GM21526 (cell line): Measurements from ENCODE around the gene RPL21.
"Not testable (repeated sequence)": the region's sequence is repeated elsewhere in the genome, so short reads cannot be mapped to it uniquely, and the experiment has no call there.

Experiments
- ATAC-seq: cut with Tn5 transposase; IDR thresholded peaks from one replicate; pipeline ENCODE4 v1.9.1; 2021; ENCODE audit warnings: moderate library complexity; ENCODE audit not compliant: unreplicated experiment, low FRiP score

The RPL21 gene

GRCh38 chr13:27251166-27252091 lies at the start of gene RPL21:
RPL21 (plus strand) TSS chr13:27251558; CDS start chr13:27253777, 2,219 bp downstream.
- peak; percentile 90 for ATAC-seq

DNA sequence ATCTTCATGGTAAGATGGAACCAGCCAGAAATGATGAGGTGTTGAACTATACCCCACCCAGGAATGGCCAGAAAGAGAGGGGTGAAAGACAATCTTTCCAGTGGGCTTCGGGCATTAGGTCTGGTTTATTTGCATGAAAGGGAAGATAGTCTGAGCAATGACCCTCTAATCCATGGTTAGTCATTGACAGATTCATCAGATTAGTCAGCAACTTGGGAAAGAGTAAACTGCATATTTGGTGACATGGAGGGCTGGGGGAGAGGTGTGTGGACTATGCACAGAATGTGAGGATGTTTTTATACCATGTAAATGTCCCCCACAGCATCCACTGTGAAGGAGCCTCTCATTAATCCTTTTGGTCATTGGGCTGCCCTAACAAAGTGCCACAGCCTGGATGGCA lies 49.7 kb upstream of the RPL21 start:
- no peak for ATAC-seq

GRCh38 chr13:27203186-27203585 lies 48.2 kb upstream of the RPL21 start:
- no peak for ATAC-seq

- ATAC-seq = no peak
Measured at GRCh38 chr13:27203854-27204253, 47.5 kb upstream of the RPL21 start.

DNA sequence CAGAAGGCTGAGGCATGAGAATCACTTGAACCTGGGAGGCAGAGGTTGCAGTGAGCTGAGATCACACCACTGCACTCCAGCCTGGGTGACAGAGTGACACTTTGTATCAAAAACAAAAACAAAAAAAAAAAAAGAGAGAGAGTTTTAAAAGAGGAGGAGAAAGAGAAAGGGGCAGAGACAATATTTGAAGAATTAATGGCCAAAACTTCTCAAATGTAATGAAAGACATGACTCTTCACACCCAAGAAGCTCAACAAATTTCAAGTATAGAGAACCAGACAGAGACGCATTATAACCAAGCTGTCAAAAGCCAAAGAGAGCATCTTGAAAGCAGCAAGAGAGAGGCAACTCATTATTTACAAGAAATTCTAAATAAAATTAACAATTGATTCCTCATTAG lies 42.8 kb upstream of the RPL21 start:
- ATAC-seq = no peak

DNA sequence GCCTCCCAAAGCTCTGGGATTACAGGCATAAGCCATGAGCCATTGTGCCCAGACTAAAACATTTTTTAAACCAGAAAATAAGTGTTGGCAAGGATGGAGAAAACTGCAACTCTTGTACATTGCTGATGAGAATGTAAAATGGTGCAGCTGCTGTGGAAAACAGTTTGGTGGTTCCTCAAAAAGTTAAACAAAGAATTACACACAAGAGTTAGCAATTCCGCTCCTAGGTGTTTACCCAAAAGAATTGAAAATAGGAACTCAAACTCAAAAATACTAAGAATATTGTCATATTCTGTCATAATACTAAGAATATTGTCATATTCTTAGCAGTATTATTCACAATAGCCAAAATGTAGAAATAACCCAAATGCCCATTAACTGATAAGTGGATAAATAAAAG lies 40.1 kb upstream of the RPL21 start:
- no peak for ATAC-seq

GRCh38 chr13:27211771-27212364 lies 39.5 kb upstream of the RPL21 start:
- ATAC-seq = no peak

GRCh38 chr13:27213386-27213785 lies 38.0 kb upstream of the RPL21 start:
- ATAC-seq = not testable (repeated sequence)

DNA sequence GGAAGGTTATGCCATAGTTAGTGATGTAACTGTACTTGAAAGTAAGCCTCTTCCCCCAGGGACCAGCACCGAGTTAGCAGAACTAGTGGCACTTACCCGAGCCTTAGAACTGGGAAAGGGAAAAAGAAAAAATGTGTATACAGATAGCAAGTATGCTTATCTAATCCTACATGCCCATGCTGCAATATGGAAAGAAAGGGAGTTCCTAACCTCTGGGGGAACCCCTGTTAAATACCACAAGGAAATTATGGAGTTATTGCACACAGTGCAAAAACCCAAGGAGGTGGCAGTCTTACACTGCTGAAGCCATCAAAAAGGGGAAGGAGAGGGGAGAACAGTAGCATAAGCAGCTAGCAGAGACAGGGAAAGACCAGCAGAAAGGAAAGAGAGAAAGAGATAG lies 33.6 kb upstream of the RPL21 start:
- not testable (repeated sequence) for ATAC-seq

DNA sequence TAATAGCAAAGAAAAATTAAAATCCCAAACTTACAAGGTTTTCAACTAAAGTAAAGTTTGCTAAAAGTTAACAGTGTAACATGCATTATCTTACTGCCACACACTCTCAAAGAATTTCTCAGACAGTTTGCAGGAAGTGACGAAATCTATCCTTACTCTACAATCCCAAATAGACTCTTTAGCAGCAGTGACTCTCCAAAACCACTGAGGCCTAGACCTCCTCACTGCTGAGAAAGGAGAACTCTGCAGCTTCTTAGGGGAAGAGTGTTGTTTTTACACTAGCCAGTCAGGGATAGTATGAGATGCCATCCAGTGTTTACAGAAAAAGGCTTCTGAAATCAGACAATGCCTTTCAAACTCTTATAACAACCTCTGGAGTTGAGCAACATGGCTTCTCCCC lies 32.5 kb upstream of the RPL21 start:
- ATAC-seq = not testable (repeated sequence)

- ATAC-seq = no peak
Measured at GRCh38 chr13:27219611-27220010, 31.7 kb upstream of the RPL21 start.

GRCh38 chr13:27222100-27222499 lies 29.3 kb upstream of the RPL21 start:
- ATAC-seq = not testable (repeated sequence)

DNA sequence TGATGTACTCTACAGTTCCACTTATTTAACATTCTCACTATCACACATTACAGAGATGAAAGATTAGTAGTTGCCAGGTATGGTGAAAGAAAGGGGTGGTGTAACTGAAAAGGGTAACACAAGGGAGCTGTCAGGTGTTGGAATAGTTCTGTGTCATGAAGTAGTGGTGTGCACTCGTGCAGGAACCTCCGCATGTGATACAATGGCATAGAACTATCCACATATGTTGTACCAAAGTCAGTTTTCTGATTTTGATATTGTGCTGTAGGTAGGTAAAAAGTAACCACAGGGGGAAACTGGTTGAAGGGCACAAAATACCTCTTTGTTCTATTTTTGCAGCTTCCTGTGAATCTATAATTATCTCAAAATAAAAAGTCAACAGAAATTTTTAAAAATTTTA lies 24.4 kb upstream of the RPL21 start:
- ATAC-seq = no peak

- no peak for ATAC-seq
Measured at GRCh38 chr13:27228131-27228530, 23.2 kb upstream of the RPL21 start.

GRCh38 chr13:27229642-27230041 lies 21.7 kb upstream of the RPL21 start:
- ATAC-seq = no peak

DNA sequence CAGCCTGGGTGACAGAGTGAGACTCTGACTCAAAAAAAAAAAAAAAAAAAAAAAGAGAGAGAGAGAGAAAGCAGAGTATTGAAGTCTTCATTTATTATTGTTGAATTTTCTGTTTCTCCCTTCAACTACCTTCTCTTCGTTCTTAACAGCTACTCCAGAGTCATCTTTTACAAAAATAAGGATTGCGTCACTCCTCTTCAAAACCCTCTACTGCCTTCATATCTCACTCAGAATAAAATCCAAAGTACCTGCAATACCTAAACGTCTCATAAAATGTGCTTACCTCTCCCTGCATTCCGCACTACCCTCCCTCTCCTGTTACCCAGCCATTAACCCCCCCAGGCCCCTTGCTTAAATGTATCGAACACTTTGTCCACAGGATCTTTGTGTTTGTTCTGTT lies 17.4 kb upstream of the RPL21 start:
- no peak for ATAC-seq

- no peak for ATAC-seq
Measured at GRCh38 chr13:27236478-27236877, 14.9 kb upstream of the RPL21 start.

- ATAC-seq = no peak
Measured at GRCh38 chr13:27242702-27243101, 8.7 kb upstream of the RPL21 start.

DNA sequence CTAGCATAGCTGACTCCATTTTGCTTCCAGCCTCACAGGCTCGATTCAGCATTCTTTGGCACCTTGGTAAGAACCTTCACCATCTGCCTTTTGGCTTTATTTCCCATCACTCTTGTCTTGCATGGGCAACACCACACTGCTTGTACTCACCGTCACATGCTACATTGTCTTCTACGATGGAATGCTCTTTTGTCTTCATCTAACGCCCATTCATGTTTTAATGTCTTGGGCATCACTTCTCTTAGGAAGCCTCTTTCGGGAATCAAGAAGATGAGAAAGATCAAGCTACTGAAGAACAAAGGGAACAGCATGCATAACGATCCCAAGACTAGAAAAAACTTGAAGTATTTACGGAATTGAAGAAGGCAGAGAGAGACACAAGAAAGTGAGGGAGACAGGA lies 5.7 kb upstream of the RPL21 start:
- no peak for ATAC-seq

- ATAC-seq = peak; percentile 6
Measured at GRCh38 chr13:27250833-27251165, 559 bp upstream of the RPL21 start.

- ATAC-seq = no peak
Measured at GRCh38 chr13:27252467-27252866, 1.1 kb downstream of the RPL21 start.

- ATAC-seq = no peak
Measured at GRCh38 chr13:27257233-27257568, 5.8 kb downstream of the RPL21 start.
